Stimulated activated naive CD8-positive, alpha-beta T cell treated with anti-CD3 and anti-CD28 coated beads, Interleukin-15, amount 100 ng/mL, for 72 hours (primary cell): Measurements from ENCODE around the gene ARTN.

Experiments
- ATAC-seq: fragments of 150-1000 bp; cut with Tn5 transposase; 2 replicates; pipeline ENCODE4 v1.10.0; 2021; ENCODE audit warnings: mild to moderate bottlenecking, moderate library complexity
- DNase-seq, 2 donors: peaks; one replicate each; pipeline ENCODE4 v3.0.0; 2021 to 2022
- H3K27ac Mint-ChIP-seq, 2 donors: one replicate each; pipeline ENCODE4 v1.8.0; 2022; ENCODE audit warnings: mild to moderate bottlenecking in 2 of 2, mixed read lengths in 2 of 2, moderate library complexity in 2 of 2
- H3K27me3 Mint-ChIP-seq: one replicate; pipeline ENCODE4 v1.8.0; 2022; ENCODE audit warnings: mixed read lengths
- H3K4me1 Mint-ChIP-seq: one replicate; pipeline ENCODE4 v1.8.0; 2022; ENCODE audit warnings: mild to moderate bottlenecking, mixed read lengths
- H3K4me3 Mint-ChIP-seq, 2 donors: one replicate each; pipeline ENCODE4 v1.8.0; 2022; ENCODE audit warnings: mild to moderate bottlenecking in 2 of 2, mixed read lengths in 2 of 2, moderate library complexity in 1 of 2
- H3K9me3 Mint-ChIP-seq, 2 donors: one replicate each; pipeline ENCODE4 v1.8.0; 2022; ENCODE audit warnings: mixed read lengths in 2 of 2

Gene ARTN

DNA sequence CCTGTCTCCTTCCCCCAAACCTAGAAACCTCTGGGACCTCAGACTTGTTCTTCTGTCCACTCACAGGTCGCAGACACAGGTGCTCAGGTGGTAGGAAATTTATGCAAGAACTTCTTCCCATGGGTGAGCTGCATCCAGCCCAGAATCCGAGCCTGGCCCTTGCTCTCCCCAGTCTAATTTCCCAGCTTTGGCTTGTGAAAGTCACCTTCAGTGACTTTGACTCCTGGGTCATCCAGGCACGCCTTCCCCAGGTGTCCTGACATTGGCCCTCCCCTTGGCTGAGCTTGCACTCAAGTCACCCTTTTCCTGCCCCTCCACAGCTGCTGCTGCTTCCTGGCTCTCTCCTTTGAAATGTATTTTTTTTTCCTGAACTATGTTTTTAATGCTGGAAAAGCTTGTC lies 19.8 kb downstream of the ARTN start:
- Mint-ChIP-seq H3K9me3 (no peaks in the 10 kb centered on the region), H3K27me3 (no peaks in the 10 kb centered on the region), H3K4me3 (no peak overlapping the region), H3K27ac (no peak overlapping the region), H3K4me1 (peaks cover 31% of the 10 kb centered on the region)
- ATAC-seq (no peak), DNase-seq (no peak)

DNA sequence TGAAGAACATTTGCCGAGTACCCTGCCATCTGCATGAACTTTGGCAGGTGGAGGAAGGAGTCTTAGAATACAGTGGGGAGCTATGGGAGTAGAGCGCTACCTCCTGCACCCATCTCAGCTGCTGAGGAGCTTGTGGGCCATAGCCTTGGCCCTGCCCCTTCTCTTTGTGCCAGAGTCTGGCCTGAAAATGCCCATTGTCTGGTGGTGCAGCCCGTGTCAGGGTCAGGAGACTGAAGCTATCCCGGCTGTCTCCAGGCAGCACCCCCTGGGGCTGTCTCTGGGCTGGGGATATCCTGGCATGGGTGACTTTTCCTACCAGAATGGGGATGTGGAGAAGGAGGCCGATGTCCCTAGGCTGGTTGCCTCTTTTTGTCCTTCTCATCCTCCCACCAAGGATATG lies 20.4 kb downstream of the ARTN start:
- Mint-ChIP-seq H3K27me3 (no peaks in the 10 kb centered on the region), H3K4me1 (peaks cover 24% of the 10 kb centered on the region), H3K27ac (no peak overlapping the region), H3K4me3 (no peak overlapping the region), H3K9me3 (no peaks in the 10 kb centered on the region)
- DNase-seq (no peak), ATAC-seq (no peak)

DNA sequence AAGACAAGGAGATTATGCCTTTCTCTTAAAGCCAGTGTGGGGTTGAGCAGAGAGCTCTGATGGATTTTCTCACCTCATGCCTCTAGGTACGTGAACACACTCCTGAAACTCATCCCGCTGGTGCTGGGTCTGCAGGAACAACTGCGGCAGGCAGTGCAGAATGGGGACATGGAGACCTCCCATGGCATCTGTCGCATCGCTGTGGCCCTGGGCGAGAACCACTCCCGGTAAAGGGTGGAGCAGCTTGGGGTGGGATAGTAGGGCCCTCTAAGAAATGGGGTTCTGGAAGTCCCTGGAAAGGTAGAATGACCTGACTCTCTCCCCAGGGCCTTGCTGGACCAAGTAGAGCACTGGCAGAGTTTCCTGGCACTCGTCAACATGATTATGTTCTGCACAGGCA lies 22.6 kb downstream of the ARTN start:
- ATAC-seq = no peak
- Mint-ChIP-seq H3K4me1 (peaks cover 3% of the 10 kb centered on the region), H3K4me3 (no peak overlapping the region), H3K27ac (no peak overlapping the region), H3K9me3 (no peaks in the 10 kb centered on the region), H3K27me3 (no peaks in the 10 kb centered on the region)
- no peak for DNase-seq

DNA sequence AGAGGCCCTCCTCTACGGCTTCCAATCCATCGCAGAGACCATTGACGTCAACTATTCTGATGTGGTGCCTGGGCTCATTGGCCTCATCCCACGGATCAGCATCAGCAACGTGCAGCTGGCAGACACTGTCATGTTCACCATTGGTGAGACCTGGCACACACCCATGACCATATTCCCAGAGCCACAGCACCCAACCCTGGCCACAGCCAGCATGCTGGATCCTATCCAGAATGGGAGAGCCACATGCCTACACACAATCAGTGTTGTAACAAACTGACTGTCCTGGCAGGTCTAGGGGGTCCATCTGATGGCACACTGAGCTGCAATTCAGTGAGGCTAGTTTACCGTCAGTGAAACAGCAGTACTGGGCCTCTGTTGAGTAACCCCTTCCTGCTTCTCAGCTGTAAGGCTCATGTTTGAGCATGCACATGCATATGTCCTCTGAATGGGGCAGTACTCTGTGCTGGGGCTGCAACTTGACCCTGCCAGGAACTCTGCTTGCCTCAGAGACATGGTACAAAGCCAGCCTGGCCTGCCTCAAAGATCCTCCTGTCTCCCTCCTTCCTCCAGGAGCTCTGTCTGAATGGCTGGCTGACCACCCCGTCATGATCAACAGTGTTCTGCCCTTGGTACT lies 23.9 kb downstream of the ARTN start:
- H3K4me1 Mint-ChIP-seq = no peaks in the 10 kb centered on the region
- H3K9me3 Mint-ChIP-seq = no peaks in the 10 kb centered on the region
- H3K27ac Mint-ChIP-seq = no peak overlapping the region
- H3K27me3 Mint-ChIP-seq = no peaks in the 10 kb centered on the region
- H3K4me3 Mint-ChIP-seq = no peak overlapping the region
- DNase-seq = no peak
- ATAC-seq = no peak

DNA sequence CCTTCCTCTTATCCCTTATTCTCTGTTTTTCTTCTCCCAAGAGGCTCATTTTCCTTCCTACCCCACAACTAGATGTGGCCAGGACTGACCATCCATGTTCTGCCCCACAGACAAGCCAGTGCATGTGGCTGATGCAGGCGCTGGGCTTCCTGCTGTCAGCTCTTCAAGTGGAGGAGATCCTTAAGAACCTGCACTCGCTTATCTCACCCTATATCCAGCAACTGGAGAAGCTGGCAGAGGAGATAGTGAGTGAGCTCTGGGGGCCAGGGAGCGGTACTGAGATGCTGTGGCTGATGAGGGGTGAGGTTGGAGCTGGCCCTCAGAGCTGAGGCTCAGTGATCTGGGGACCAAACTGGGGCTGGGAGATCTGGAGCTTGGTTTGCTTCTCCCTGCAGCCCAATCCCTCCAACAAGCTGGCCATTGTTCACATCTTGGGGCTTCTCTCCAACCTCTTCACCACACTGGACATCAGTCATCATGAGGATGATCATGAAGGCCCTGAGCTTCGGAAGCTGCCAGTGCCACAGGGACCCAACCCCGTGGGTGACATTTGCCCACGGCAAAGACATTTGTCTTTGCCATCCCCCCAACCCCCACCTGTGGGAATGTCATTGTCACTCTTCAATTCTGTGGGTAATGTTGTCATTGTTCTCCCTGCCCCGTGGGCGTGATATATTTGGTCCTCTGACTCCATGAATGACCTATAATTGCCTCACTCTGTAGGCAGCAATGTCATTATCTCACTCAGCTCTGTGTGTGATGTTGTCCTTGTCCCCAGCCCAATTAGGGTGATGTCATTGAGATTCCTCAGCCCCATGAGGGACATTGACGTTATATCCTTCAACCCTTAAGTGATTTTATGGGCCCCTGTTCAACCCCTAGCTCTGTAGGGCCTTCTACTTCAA lies 25.0 kb downstream of the ARTN start:
- Mint-ChIP-seq H3K4me1 (no peaks in the 10 kb centered on the region), H3K27me3 (no peaks in the 10 kb centered on the region), H3K9me3 (no peaks in the 10 kb centered on the region), H3K4me3 (no peak overlapping the region), H3K27ac (no peak overlapping the region)
- ATAC-seq (no peak), DNase-seq (no peak)

DNA sequence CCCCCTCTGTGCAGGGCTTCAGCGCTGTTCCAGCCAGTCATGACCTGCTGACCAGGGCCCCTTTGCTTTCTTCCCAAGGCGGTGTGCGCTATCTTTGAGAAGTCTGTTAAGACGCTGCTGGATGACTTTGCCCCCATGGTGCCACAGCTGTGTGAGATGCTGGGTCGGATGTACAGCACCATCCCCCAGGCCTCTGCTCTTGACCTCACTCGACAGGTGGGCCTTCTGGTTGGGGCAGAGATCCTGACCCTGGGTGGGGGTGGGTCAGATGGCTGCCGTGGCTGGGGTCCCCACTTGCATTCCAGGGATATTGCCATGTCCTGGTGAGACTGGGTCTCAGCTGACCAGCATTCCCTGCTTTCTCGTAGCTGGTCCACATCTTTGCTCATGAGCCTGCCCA lies 27.2 kb downstream of the ARTN start:
- H3K4me3 Mint-ChIP-seq = no peak overlapping the region
- no peak for ATAC-seq
- no peak overlapping the region for H3K27ac Mint-ChIP-seq
- DNase-seq = no peak
- H3K4me1 Mint-ChIP-seq = no peaks in the 10 kb centered on the region
- no peaks in the 10 kb centered on the region for H3K27me3 Mint-ChIP-seq
- H3K9me3 Mint-ChIP-seq = no peaks in the 10 kb centered on the region

DNA sequence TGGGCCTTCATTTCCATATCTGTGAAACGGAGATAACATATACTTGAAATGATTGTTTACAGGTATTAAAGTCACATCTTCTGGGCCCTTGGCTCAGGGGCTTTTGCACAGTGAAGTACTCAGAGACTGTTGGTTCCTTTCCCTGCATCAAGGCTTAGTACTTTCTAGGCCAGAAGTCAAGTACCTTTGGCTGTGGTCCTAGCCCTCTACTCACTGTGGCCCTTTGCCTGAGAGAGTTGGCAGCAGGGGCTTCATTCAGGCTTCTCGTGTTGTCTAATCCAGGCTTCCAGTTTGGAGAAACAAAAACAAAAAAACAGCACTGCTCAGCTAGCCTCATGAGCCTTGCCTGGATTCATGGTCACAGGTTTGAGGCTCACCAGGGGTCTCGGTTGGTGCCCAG lies 28.1 kb downstream of the ARTN start:
- Mint-ChIP-seq H3K27me3 (no peaks in the 10 kb centered on the region), H3K4me3 (no peak overlapping the region), H3K27ac (no peak overlapping the region), H3K9me3 (no peaks in the 10 kb centered on the region), H3K4me1 (no peaks in the 10 kb centered on the region)
- ATAC-seq = no peak
- DNase-seq = no peak

DNA sequence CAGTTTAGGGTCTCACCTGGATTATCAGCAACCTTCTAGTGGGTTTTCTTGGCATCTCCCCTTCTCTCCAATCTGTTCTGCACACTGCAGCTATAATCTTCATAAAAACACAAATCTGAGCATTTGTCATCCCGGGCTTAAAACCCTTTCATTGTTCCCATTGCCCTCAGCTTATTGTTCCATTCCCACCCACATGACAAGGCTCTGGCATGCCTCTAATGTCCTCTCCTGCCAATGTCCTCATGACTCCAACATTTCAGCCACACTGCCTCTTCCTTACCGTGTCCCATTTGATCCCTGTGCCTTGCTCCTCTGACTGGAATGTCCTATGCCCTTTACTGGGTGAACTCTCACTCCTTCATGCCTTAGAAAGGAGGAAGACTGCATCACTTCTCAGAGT lies 28.7 kb downstream of the ARTN start:
- DNase-seq = no peak
- ATAC-seq = no peak
- no peaks in the 10 kb centered on the region for H3K4me1 Mint-ChIP-seq
- no peak overlapping the region for H3K4me3 Mint-ChIP-seq
- H3K27ac Mint-ChIP-seq = no peak overlapping the region
- no peaks in the 10 kb centered on the region for H3K27me3 Mint-ChIP-seq
- no peaks in the 10 kb centered on the region for H3K9me3 Mint-ChIP-seq

DNA sequence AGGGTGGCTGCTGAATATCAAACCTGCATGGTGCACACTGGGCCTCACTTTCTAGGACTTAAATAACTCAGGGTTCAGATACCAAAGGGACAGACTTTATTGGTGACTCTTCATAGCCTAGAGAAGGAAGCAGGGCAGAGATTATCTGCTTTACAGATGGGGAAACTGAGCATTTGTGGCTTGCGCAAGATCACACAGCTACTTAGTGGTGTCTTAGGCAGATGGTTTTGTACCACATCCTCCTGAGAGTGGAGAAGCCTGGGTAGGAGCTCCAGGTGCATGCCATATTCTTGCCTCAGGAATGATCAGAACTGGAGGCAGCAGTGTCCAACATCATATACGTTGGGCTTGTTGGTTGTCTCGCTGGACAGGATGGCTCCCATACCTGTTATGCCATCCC lies 29.4 kb downstream of the ARTN start:
- Mint-ChIP-seq H3K27ac (no peak overlapping the region), H3K27me3 (no peaks in the 10 kb centered on the region), H3K4me3 (no peak overlapping the region), H3K4me1 (no peaks in the 10 kb centered on the region), H3K9me3 (no peaks in the 10 kb centered on the region)
- no peak for ATAC-seq
- DNase-seq = no peak

DNA sequence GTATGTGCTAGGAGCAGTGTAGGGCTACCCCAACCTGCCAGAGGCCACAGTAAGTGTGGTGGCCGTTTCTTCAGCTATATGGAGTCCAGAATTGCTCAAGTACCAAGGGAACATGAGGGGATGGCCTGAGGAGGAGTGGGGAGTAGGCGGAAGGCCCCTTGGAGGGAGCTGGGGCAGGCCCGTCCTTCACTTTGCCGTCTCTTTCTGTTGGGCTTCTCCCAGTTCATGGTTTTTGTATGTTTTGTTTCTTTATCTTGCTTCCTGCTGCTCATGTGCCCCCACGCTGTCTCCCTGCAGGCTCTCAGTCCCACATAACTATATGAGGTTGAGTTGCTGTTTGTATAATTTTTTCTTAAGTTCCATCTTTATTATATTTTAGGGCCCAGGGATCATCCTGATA lies 30.3 kb downstream of the ARTN start:
- no peaks in the 10 kb centered on the region for H3K4me1 Mint-ChIP-seq
- H3K27ac Mint-ChIP-seq = no peak overlapping the region
- H3K27me3 Mint-ChIP-seq = no peaks in the 10 kb centered on the region
- DNase-seq (no peak), ATAC-seq (no peak)
- H3K9me3 Mint-ChIP-seq = no peaks in the 10 kb centered on the region
- no peak overlapping the region for H3K4me3 Mint-ChIP-seq

DNA sequence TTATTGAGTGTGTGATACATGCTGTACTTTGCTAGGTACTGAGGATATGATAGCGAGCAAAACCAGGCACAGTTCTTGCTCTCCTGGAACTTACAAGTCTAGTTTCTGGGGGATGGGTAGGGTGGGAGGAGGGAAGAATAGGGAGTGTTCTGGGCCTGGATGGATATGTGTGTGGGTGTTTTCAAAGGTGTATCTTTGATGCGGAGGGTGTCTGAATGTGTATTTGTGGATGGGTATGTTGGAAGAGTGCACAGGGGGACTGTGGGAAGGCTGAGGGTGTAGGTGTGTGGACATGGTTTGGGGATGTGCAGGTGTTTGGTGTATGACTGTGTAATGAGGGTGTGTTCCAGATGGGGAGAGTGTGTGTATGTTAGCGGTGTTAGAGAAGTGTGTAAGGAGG lies 31.7 kb downstream of the ARTN start:
- Mint-ChIP-seq H3K27ac (no peak overlapping the region), H3K27me3 (no peaks in the 10 kb centered on the region), H3K4me3 (no peak overlapping the region), H3K9me3 (no peaks in the 10 kb centered on the region), H3K4me1 (peaks cover 12% of the 10 kb centered on the region)
- DNase-seq (no peak), ATAC-seq (no peak)

DNA sequence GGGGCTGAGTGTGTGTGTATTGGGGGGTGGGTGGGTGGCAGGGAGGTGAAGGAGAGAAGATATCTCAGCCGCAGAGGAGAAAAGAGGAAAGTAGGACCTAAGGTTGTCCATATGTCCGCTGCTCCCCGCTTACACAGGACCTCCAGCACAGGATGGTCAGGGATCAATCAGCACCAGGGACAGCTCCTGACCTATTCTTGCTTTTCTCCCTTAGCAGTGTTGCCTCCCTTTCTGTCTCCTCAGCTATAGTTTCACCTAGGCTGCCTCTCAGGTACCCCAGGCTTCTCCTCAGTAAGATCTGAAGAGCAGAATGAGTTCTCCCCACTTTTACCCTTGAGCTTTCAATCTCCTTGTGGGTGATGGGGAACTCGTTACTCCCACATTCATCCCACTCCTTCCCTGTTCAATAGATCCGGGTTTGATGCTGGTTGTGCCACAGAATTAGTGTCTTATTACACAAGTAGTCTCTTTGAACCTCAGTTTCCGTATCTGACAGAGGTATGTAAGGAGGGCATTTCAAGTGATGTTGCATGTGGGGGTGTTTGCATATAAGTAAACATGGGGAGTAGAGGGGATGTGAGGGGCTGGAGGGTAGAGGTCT lies 34.8 kb downstream of the ARTN start:
- H3K4me1 Mint-ChIP-seq = peaks cover 33% of the 10 kb centered on the region

DNA sequence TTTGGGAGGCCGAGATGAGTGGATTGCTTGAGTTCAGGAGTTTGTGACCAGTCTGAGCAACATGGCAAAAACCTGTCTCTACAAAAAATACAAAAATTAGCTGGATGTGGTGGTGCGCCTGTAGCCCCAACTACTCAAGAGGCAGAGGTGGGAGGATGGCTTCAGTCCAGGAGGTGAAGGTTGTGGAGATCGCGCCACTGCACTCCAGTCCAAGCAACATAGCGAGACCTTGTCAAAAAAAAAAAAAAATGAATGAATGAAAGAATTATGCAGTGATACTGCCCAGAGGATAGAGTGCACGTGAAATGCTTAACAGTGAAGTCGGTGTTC lies 35.8 kb downstream of the ARTN start:
- Mint-ChIP-seq H3K27ac (no peak overlapping the region), H3K27me3 (no peaks in the 10 kb centered on the region), H3K9me3 (no peaks in the 10 kb centered on the region), H3K4me1 (peaks cover 42% of the 10 kb centered on the region), H3K4me3 (peak overlapping the region; percentile 89 to 98)
- ATAC-seq (no peak), DNase-seq (no peak)

More for the DNA sequence above, 34.8 kb downstream of the ARTN start:
- no peak overlapping the region for H3K27ac Mint-ChIP-seq
- ATAC-seq (no peak), DNase-seq (no peak)
- no peaks in the 10 kb centered on the region for H3K27me3 Mint-ChIP-seq
- H3K9me3 Mint-ChIP-seq = no peaks in the 10 kb centered on the region
- H3K4me3 Mint-ChIP-seq = no peak overlapping the region

DNA sequence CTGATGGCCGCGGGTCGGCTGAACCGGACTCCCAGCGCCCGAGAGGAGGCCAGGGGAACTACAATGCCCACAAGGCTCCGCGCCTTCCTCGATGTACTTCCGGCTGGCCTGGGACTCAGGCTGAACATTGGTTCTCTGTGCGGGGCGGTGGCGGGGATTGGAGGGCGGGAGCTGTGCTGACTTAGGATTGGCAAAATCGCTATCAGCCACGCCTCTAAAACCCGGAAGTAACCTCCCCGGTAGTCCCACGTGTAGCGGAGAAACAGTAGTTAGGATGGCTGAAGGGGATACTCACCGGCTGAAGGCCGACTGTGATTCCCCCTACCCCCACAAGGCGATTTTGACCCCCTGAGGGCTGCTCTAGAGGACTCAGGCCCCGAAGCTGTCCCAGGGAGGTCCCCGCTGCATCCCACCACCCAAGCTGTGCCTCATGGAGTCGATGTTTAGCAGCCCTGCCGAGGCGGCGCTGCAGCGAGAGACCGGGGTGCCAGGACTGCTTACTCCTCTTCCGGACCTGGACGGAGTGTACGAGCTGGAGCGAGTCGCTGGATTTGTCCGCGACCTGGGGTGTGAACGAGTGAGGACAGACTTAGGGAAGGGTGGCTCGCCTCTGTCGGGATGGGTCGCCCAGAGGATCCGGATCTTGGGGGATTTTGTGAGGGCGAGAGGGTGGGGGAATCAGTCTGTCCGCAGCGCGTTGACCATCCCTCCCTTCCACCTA lies 36.3 kb downstream of the ARTN start, which contains the start of gene DPH2:
Gene DPH2 (plus strand): TSS at position 265 of the 721 bp plus-strand sequence. CDS start 166 bp downstream, at position 431.
- DNase-seq (peak; percentile 83 to 92), ATAC-seq (peak; percentile 94)
- Mint-ChIP-seq H3K9me3 (no peaks in the 10 kb centered on the region), H3K27ac (peak within 1 kb of the TSS; percentile 90 to 93), H3K4me1 (peaks cover 43% of the 10 kb centered on the region), H3K27me3 (no peaks in the 10 kb centered on the region), H3K4me3 (peak within 1 kb of the TSS; percentile 89 to 98)

DNA sequence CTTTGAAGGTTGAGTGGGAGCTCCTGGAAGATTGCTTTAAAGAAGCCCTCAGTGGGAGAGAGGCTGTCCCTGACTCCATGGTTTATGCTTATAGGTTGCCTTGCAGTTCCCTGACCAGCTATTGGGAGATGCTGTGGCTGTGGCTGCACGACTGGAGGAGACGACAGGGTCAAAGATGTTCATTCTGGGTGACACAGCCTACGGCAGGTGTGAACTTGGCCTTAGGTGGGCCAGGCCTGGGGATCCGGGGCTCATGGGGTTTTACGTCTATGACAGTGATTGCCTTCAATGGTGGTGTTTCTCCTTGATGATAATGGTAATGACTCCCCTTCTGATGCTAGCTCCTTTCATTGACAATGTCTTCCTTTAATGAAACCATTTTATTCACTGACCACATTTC lies 36.9 kb downstream of the ARTN start:
- no peak for ATAC-seq
- DNase-seq = no peak
- Mint-ChIP-seq H3K27ac (peak overlapping the region; percentile 86 to 93), H3K4me1 (peaks cover 43% of the 10 kb centered on the region), H3K4me3 (peak overlapping the region; percentile 89 to 98), H3K27me3 (no peaks in the 10 kb centered on the region), H3K9me3 (no peaks in the 10 kb centered on the region)

DNA sequence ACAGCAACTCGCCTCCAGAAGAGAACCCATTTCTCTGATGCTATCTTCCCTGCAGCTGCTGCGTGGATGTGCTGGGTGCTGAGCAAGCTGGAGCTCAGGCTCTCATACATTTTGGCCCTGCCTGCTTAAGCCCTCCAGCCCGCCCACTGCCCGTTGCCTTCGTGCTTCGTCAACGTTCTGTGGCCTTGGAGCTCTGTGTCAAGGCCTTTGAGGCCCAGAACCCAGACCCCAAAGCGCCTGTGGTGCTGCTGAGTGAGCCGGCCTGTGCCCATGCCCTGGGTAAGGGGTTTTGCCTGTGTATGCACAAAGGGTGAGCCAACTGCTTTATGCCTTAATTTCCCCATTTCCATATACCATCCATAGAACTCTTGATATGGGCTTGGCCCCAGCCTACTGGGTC lies 37.3 kb downstream of the ARTN start:
- no peak for DNase-seq
- no peaks in the 10 kb centered on the region for H3K27me3 Mint-ChIP-seq
- H3K9me3 Mint-ChIP-seq = no peaks in the 10 kb centered on the region
- H3K27ac Mint-ChIP-seq = peak overlapping the region; percentile 40 to 90
- ATAC-seq = no peak
- H3K4me3 Mint-ChIP-seq = peak overlapping the region; percentile 89 to 98
- peaks cover 47% of the 10 kb centered on the region for H3K4me1 Mint-ChIP-seq
